Measurements from ENCODE around the gene ZSWIM6. TPM values are rescaled to one million over a fixed set of nuclear protein-coding genes. Genes with fewer than 3 reads are reported as not detected.

Gene ZSWIM6
- polyA plus RNA-seq, 1 donor from 2014 or later: 0.60 TPM

DNA sequence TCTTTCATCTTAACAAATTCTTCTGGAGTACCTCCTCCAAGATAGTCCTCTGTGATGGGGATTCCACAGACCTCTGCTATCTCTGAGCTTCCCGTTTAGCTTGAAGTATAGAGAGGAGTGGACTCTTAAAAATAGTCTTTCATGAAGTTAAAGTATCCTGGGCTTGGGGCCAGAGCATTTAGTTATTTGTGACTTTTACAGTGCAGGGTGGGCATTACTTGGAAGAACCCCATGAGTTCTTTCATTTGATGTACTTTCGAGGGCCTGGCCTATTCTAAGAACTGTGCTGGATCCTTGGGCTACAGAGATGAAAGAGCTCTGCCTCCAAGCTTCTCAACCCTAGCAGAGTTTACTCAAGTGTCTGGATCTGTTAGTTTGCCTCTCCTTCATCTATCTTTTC lies 131.5 kb downstream of the ZSWIM6 start:
- H3K4me3 Mint-ChIP-seq: no peak overlapping the region
- H3K27ac Mint-ChIP-seq: no peak overlapping the region
- peaks cover 2% of the 10 kb centered on the region for H3K36me3 Mint-ChIP-seq
- peaks cover 16 to 24% (median 17%) of the 10 kb centered on the region in 3 donors for H3K4me1 Mint-ChIP-seq
- H3K27me3 Mint-ChIP-seq: no peaks in the 10 kb centered on the region
- H3K9me3 Mint-ChIP-seq: no peaks in the 10 kb centered on the region

DNA sequence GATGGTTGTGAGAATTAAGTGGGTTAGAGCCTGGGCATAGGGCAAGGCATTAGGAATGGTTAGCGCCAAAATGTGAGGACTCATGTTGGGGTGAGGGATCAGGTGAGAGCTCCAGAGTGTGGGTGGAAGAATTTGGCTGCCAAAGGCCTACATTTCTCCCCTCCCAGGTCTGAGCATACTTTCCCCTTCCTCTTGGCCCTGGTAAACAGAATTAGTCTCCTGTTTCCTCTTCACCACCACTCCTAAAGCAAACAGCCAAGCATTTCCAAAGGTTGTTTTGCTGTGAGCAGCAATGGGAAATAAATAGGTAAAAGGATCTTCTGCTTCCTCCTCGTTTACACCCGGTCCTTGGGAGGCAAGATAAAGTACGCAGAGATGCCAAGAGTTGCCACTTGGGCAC lies 132.5 kb downstream of the ZSWIM6 start:
- H3K4me3 Mint-ChIP-seq: no peak overlapping the region
- no peaks in the 10 kb centered on the region for H3K27me3 Mint-ChIP-seq
- H3K9me3 Mint-ChIP-seq: no peaks in the 10 kb centered on the region
- peaks cover 12 to 25% (median 13%) of the 10 kb centered on the region in 3 donors for H3K4me1 Mint-ChIP-seq
- H3K27ac Mint-ChIP-seq: no peak overlapping the region
- peaks cover 2% of the 10 kb centered on the region for H3K36me3 Mint-ChIP-seq

- Mint-ChIP-seq H3K4me3 (no peak overlapping the region), H3K27me3 (no peaks in the 10 kb centered on the region), H3K9me3 (no peaks in the 10 kb centered on the region), H3K36me3 (peaks cover 2% of the 10 kb centered on the region), H3K4me1 (peaks cover 12 to 27% (median 13%) of the 10 kb centered on the region in 3 donors), H3K27ac (no peak overlapping the region)
These were observed 133.0 kb downstream of the ZSWIM6 start for GRCh38 chr5:61465066-61465465.

GRCh38 chr5:61465496-61465895 lies 133.4 kb downstream of the ZSWIM6 start:
- H3K36me3 Mint-ChIP-seq: peaks cover 2% of the 10 kb centered on the region
- peaks cover 12 to 27% (median 12%) of the 10 kb centered on the region in 3 donors for H3K4me1 Mint-ChIP-seq
- H3K4me3 Mint-ChIP-seq: no peak overlapping the region
- H3K9me3 Mint-ChIP-seq: no peaks in the 10 kb centered on the region
- no peak overlapping the region for H3K27ac Mint-ChIP-seq
- H3K27me3 Mint-ChIP-seq: no peaks in the 10 kb centered on the region

- Mint-ChIP-seq H3K9me3 (no peaks in the 10 kb centered on the region), H3K4me1 (peaks cover 10 to 26% (median 12%) of the 10 kb centered on the region in 3 donors), H3K27ac (no peak overlapping the region)
These were observed 134.0 kb downstream of the ZSWIM6 start for GRCh38 chr5:61466017-61466416.

DNA sequence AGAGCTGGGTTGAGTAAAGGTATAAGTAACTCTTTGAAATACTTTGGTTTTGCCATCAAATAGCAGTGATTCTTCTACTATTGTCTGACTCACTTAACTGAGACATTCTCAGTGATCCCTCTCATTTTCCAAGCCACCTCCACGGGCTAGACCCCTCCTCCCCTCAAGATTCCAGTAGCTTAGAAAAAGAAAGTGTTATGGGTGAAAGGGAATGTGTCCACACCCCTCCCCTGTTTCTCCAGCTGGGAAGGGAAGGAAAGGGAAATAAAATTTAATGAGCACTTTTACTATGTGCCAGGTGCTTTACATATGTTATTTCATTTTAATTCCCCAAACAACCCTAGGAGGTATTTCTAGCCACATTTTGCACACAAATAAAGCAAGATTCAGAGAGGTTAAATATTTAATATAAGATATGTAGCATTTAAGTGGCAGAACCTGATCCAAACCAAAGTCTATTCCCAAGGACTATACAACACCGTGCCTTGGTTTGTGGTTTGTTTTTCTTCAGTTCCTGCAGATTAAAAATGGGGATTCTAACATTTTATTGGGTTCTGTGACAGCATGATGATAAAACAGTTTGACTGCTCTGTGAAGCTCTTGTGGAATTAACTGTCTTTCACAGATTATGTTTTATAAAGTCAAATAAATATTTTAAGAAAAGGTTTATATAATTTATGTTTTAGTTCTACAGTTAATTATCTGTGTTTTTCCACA lies 135.9 kb downstream of the ZSWIM6 start:
- H3K9me3 Mint-ChIP-seq: no peaks in the 10 kb centered on the region
- H3K27me3 Mint-ChIP-seq: no peaks in the 10 kb centered on the region
- H3K27ac Mint-ChIP-seq: peak overlapping the region in 1 of 3 donors; percentile 59
- H3K4me3 Mint-ChIP-seq: no peak overlapping the region
- H3K4me1 Mint-ChIP-seq: peaks cover 8 to 27% (median 10%) of the 10 kb centered on the region in 3 donors
- H3K36me3 Mint-ChIP-seq: no peaks in the 10 kb centered on the region

More at GRCh38 chr5:61466017-61466416, 134.0 kb downstream of the ZSWIM6 start:
- H3K4me3 Mint-ChIP-seq: no peak overlapping the region
- peaks cover 2% of the 10 kb centered on the region for H3K36me3 Mint-ChIP-seq
- no peaks in the 10 kb centered on the region for H3K27me3 Mint-ChIP-seq

GRCh38 chr5:61468483-61468865 lies 136.4 kb downstream of the ZSWIM6 start:
- no peak overlapping the region for H3K4me3 Mint-ChIP-seq
- H3K9me3 Mint-ChIP-seq: no peaks in the 10 kb centered on the region
- peaks cover 8 to 27% (median 10%) of the 10 kb centered on the region in 3 donors for H3K4me1 Mint-ChIP-seq
- H3K27ac Mint-ChIP-seq: peak overlapping the region in 1 of 3 donors; percentile 59
- no peaks in the 10 kb centered on the region for H3K27me3 Mint-ChIP-seq
- no peaks in the 10 kb centered on the region for H3K36me3 Mint-ChIP-seq

- Mint-ChIP-seq H3K36me3 (peaks cover 8% of the 10 kb centered on the region), H3K27ac (no peak overlapping the region), H3K4me1 (peaks cover 8 to 17% (median 10%) of the 10 kb centered on the region in 3 donors), H3K27me3 (no peaks in the 10 kb centered on the region), H3K9me3 (no peaks in the 10 kb centered on the region), H3K4me3 (no peak overlapping the region)
These were observed 139.3 kb downstream of the ZSWIM6 start for GRCh38 chr5:61471352-61471751.

DNA sequence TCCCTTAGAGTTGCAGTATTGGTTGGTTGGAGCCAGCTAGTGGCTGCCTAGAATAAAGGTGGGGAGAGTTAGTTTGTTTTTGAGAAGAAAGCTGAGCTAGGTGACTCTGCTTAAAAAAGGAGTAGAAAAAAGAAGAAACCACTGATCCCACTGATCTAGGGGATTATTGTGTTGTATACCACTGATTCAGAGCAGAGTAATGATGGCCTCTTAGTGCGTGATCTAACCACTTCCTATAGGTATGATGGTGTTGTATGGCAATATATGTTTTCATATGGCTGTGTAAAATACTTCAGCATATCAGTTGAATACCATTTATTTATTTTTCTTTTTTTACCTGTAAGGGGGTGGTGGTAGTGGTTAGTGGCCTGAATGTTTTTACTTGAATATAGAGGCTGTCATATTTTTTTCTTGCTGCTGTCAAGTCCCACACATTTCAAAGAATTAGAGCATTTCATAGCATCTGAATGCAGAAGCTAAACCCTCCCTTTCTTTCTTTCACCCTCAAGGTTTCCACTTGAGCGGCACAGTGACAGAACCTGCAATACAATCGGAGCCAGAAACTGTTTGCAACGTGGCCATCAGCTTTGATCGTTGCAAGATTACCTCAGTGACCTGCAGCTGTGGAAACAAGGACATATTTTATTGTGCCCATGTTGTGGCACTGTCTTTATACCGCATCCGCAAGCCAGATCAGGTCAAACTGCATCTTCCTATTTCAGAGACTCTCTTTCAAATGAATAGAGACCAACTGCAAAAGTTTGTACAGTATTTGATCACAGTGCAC lies 140.3 kb downstream of the ZSWIM6 start:
- no peaks in the 10 kb centered on the region for H3K9me3 Mint-ChIP-seq
- H3K4me1 Mint-ChIP-seq: peaks cover 5 to 17% (median 8%) of the 10 kb centered on the region in 3 donors
- peaks cover 8% of the 10 kb centered on the region for H3K36me3 Mint-ChIP-seq
- H3K4me3 Mint-ChIP-seq: no peak overlapping the region
- H3K27ac Mint-ChIP-seq: peak overlapping the region in 1 of 3 donors; percentile 13
- H3K27me3 Mint-ChIP-seq: no peaks in the 10 kb centered on the region

DNA sequence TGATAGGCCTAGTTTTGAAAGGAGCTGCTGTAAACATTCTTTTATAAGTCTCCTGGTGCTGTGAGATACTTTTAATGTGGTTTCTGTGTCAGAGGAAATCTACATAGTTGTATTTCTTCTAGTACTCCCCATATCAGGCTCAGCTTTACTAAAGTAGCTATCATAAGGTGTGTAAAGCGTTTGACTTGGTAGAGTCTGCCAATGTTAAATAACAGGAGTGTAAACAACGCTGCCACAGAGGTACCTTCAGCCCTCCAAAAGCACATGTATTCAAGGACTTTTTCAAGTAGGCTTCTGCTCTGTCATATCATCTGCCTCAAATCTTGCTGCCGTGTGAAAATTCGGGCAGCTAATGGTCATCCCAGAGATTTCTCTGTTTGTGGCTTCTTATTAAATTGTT lies 142.7 kb downstream of the ZSWIM6 start:
- Mint-ChIP-seq H3K27me3 (no peaks in the 10 kb centered on the region), H3K4me1 (peaks cover 3 to 13% (median 8%) of the 10 kb centered on the region in 3 donors), H3K36me3 (peaks cover 11% of the 10 kb centered on the region), H3K4me3 (no peak overlapping the region), H3K27ac (peak overlapping the region in 1 of 3 donors; percentile 16), H3K9me3 (no peaks in the 10 kb centered on the region)

- H3K27me3 Mint-ChIP-seq: no peaks in the 10 kb centered on the region
- H3K4me3 Mint-ChIP-seq: no peak overlapping the region
- H3K36me3 Mint-ChIP-seq: peaks cover 16% of the 10 kb centered on the region
- H3K27ac Mint-ChIP-seq: no peak overlapping the region
- H3K9me3 Mint-ChIP-seq: no peaks in the 10 kb centered on the region
- H3K4me1 Mint-ChIP-seq: peaks cover 4 to 6% (median 5%) of the 10 kb centered on the region in 3 donors
These were observed 145.7 kb downstream of the ZSWIM6 start for GRCh38 chr5:61477788-61478187.

DNA sequence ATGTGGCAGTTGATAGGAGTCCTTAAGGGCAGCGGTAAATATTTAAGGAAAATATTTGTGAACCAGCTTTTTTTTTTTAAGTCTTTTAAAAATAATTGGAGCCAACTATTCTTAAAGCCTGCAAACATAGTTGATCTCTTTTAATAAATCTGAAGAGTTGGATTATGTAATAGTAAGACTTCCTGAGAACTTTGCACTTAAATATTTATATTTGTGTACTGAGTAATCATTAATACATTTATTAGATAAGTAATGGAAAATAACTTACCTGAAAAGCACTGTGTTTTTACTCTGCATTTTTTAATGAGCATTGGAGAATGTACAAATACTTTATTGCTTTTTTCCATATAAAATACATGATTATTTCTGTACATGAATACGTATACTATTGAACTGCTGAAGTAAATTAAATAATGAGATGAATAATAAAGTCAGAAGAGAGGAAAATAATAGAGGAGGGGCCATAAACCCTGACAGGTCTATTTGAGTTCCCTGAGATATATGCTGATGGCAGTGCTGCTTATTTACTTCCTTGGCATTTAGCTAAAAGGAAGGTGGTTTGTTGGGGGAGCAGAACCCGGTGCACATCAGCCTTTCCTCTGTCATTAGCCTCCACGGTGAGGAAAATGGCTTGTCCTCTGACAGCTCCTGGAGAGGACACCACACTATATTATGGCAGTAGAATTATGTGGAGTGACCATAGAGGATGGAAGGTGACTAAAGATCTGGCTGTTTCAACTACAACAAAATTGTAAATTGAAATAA lies 148.0 kb downstream of the ZSWIM6 start:
- H3K9me3 Mint-ChIP-seq: no peaks in the 10 kb centered on the region
- H3K27ac Mint-ChIP-seq: no peak overlapping the region

DNA sequence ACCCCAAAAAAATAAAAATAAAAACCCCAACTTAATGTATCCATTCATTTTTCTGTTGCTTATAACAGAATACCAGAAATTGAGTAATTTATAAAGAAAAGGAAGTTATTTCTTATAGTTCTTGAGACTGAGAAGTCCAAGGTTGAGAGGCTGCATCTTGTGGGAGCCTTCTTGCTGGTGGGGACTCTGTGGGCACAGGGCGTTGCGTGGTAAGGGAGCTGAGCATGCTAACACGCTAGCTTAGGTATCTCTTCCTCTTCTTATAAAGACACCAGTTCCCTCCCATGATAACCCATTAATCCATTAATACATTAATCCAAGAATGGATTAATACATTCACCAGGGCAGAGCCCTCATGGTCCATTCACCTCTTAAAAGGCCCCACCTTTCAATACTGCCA lies 150.9 kb downstream of the ZSWIM6 start:
- H3K9me3 Mint-ChIP-seq: peaks cover 0 to 4% (median 0%) of the 10 kb centered on the region in 3 donors
- H3K27ac Mint-ChIP-seq: no peak overlapping the region
- no peaks in the 10 kb centered on the region for H3K27me3 Mint-ChIP-seq
- H3K4me3 Mint-ChIP-seq: no peak overlapping the region
- peaks cover 0 to 15% (median 6%) of the 10 kb centered on the region in 3 donors for H3K4me1 Mint-ChIP-seq
- peaks cover 22% of the 10 kb centered on the region for H3K36me3 Mint-ChIP-seq

More for the DNA sequence above, 148.0 kb downstream of the ZSWIM6 start:
- no peaks in the 10 kb centered on the region for H3K27me3 Mint-ChIP-seq
- peaks cover 12% of the 10 kb centered on the region for H3K36me3 Mint-ChIP-seq
- H3K4me3 Mint-ChIP-seq: no peak overlapping the region
- peaks cover 2 to 6% (median 4%) of the 10 kb centered on the region in 3 donors for H3K4me1 Mint-ChIP-seq

- H3K4me3 Mint-ChIP-seq: no peak overlapping the region
- peaks cover 0 to 12% (median 8%) of the 10 kb centered on the region in 3 donors for H3K4me1 Mint-ChIP-seq
- H3K9me3 Mint-ChIP-seq: peaks cover 0 to 4% (median 3%) of the 10 kb centered on the region in 3 donors
- no peaks in the 10 kb centered on the region for H3K27me3 Mint-ChIP-seq
- H3K36me3 Mint-ChIP-seq: peaks cover 28% of the 10 kb centered on the region
- H3K27ac Mint-ChIP-seq: no peak overlapping the region
These were observed 154.4 kb downstream of the ZSWIM6 start for GRCh38 chr5:61486476-61486875.

GRCh38 chr5:61489574-61489973 lies 157.5 kb downstream of the ZSWIM6 start:
- H3K4me1 Mint-ChIP-seq: peaks cover 0 to 11% (median 7%) of the 10 kb centered on the region in 3 donors
- no peak overlapping the region for H3K27ac Mint-ChIP-seq
- no peaks in the 10 kb centered on the region for H3K27me3 Mint-ChIP-seq
- H3K9me3 Mint-ChIP-seq: peaks cover 0 to 4% (median 3%) of the 10 kb centered on the region in 3 donors
- peaks cover 25% of the 10 kb centered on the region for H3K36me3 Mint-ChIP-seq
- H3K4me3 Mint-ChIP-seq: no peak overlapping the region
